Activated CD8-positive, alpha-beta memory T cell treated with anti-CD3 and anti-CD28 coated beads, Interleukin-2, amount 50 U/mL, for 24 hours (primary cell): ENCODE results near the gene GRPEL2.
"Not testable (repeated sequence)": the region's sequence is repeated elsewhere in the genome, so short reads cannot be mapped to it uniquely, and the experiment has no call there.

Experiments used
- DNase-seq: peaks from one replicate; pipeline ENCODE4 v3.0.0-alpha.2; 2020; ENCODE audit errors: extremely low read depth

The GRPEL2 gene

DNA sequence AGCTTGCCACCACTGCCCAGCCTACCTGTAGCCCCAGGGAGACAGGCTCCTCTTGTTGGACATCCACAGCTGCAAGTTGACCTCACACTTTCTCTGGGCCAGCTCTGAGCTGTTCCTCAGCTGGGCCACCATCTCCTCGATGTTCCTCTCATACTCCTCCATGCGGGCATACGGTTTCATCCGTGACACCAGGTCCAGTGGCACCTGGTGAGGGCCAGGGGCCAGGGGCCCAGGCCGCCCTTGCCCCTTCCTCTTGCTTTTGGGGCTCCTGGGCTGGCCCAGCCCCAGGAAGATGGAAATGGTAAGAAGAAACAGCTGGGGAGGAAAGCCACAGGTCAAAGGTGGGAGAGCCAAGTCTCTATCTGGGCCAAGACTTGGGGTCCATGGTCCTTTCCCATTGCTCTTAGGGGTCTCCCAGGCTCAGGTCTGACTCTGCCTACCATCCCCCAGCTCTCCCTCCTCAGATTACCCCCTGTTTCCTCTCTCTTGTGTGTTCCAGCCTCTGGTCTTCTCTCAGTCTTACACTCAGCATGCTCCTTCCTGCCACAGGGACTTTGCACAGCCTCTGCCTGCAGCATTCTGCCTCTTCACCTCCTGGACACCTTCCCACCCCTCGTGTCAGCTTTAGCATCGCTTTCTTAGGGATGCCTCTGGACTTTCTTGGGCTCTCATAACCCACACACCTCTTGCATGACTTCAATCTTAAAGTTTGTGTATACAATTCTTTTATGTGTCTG, 31.6 kb downstream of the GRPEL2 start:
- no peak for DNase-seq

GRCh38 chr5:149378241-149378820, 33.0 kb downstream of the GRPEL2 start:
- no peak for DNase-seq

DNA sequence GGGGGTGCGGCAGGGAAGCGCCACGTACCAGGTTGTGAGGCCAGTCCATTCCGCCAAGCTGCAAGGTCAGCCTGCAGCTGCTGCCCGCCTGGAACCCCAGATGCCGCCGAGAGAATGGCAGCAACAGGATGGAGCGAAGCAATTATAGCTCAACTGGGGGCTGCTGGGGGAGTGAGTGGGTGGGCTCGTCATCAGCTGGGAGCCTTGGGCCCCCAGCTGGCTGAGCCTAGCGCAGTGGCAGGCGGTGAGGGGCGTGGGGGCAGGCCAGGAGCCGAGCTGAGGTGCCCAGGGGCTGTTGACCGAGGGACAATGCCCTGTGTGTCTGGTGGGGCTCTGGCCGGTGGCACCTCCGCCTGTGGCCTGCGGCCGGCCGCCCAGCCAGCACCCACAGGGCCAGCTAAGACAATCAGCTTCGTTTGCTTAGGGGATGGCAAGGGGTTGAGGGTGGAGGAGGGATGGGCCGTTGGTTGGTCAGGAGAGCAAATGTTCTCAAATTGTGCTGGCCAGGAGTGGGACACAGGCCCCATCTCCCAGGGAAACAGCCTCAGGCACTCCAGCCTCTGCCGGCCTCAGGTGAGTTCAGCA, 34.0 kb downstream of the GRPEL2 start, which contains the start of gene IL17B:
Gene IL17B, minus strand, starts transcription at position 116 of the 585 bp plus-strand sequence. Its CDS starts 67 bp downstream, at position 49.
- DNase-seq: no peak

DNA sequence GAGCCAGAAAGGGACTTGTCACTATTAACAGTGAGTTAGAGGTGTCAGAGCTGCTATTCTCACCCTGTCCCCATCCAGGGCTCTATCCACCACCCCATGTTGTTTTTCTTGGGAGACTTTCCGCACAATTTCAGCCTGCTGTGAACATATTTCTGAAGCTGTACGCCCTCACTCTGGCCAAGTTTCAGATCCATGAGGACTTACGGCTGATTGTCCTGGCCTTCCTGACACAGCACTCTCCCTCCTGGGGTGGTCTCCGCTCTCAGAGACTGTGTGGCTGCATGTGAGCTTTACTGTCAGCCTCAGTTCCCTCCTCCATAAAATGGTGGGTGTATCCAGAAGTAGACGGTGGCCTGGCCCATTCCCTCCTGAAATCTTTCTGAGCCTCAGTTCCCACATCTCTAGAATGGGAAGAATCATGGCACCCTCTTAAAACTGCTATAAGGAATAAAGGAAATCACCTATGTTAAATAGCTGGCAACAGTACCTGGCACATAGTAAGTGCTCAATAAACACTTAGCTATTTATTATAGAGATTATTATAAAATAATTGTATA, 34.6 kb downstream of the GRPEL2 start:
- DNase-seq: no peak

DNA sequence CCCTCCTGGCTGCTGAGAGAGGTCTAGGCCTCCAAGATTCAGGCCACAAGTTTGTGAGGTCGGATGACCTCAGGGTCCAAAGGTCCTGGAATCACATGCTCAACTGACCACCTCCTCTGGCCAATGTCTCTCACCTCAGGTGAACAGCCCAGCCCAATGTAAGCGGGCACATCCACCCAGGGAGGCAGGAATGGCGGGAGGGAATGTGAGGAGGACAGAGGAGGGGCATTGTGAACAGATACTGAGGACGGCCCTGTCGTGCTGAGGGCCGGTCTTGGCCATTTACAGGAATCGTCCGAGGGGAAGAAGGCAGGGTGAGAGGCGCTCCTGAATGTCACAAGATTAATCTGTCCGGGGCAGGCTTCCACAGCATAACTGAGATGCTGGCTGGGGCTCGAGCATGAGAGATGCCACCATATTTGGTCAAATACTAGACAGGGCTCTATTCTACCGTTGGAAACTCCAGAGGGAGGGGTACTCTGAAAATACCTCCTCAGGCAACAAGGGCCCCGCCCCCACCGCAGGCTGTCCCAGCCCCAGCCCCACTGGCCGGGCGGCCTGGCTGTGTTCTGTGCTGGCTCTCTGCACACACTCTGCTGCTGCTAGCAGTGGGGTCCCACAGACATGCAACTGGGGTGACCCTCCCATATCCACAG, 35.3 kb downstream of the GRPEL2 start:
- DNase-seq: no peak

- no peak for DNase-seq
Measured at GRCh38 chr5:149381261-149381985, 36.1 kb downstream of the GRPEL2 start.

- DNase-seq: peak; percentile 28
Measured at GRCh38 chr5:149381986-149382338, 36.7 kb downstream of the GRPEL2 start.

DNA sequence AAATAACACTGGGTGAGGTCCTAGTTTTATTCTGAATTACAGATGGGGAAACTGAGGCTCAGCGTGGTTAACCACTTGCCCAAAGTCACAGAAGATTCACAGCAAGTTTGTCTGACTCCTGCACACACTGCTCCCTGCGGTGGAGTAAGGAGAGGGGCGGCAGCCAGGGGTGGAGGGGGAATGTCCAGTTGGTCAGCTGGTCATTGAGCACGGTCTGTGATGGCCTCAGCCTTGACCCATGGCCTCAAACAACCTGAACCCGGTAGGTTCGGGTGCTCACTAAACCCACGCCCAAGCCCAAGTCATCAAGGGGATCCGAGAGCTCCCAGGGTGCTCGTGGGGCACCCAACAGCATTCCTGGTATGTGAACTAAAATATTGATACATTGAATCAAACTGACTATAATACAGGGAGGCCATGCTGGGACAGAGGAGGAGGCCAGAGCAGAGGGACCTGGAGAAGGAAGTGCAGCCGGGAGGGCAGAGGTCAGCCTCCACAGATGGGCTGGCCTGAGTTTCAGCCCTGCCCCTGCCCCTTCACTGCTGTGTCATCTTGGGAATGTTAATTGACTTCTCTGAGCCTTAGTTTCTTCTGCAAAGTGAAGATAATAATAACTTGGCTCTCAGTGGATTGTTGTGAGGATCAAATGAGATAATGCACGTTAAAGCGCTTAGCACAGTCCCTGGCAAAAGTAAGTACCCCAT, 37.4 kb downstream of the GRPEL2 start:
- no peak for DNase-seq

- no peak for DNase-seq
Measured at GRCh38 chr5:149383399-149383798, 38.1 kb downstream of the GRPEL2 start.

DNA sequence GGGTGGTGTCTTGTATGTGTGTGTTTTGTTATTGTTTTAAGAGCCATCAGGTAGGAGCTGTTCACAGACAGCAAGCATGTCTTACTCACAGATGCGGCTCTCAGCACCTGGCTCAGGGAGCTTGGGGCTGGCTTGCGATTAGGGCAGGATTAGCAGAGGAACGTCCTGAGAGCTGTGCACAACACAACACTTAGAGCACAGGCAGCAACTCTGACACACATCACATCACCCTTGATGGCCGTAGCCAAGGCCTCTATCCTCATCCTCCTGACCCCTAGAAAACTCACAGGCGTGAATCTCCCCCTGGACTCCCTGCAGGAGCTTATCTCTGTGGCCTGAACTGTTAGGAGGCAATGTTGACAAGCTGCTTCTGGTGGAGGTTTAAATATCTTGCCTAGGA, 40.9 kb downstream of the GRPEL2 start:
- DNase-seq: no peak

DNA sequence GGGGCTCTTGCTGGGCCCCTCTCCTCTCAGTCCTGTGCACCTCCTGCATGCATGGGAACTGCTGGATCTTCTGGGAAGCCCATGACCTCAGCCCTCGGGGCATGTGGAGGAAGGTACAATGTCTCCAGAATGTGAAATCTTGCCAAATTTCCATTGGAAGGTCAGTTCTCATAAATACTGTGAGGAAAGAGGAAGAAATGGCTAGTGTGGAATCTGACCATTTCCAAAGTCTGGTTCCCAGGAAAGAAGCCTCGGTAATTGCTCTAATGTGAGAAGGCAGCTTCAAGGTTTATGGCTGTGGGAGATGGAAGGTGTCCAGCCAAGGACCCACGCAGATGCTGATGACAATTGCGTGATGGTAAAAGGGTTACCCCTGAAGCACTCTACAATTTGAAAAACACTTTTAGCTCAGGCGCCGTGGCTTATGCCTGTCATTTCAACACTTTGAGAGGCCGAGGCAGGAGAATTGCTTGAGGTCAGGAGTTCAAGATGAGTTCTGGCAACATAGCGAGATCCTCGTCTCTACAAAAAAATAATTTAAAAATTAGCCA, 41.9 kb downstream of the GRPEL2 start:
- no peak for DNase-seq

DNA sequence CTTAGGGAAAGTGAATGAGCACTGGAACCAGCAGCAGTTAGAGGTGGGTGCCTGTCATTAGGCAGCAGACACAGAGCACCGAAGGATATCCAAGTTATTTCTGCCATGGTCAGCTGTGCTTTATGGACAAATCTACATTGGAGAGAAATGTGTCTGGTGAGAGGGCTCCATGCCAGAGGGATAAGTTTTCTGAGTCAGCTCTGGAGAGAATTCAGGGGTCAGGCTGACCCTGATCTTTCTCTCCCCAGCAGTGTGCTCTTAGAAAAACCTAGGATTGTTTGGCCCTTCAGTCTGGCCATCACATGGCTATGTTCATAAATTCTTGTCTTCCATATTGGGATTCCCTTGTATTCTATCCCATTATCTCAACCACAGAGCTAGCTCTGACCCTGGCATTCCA, 42.7 kb downstream of the GRPEL2 start:
- DNase-seq: no peak

- DNase-seq: no peak
Measured at GRCh38 chr5:149388498-149389190, 43.3 kb downstream of the GRPEL2 start.

DNA sequence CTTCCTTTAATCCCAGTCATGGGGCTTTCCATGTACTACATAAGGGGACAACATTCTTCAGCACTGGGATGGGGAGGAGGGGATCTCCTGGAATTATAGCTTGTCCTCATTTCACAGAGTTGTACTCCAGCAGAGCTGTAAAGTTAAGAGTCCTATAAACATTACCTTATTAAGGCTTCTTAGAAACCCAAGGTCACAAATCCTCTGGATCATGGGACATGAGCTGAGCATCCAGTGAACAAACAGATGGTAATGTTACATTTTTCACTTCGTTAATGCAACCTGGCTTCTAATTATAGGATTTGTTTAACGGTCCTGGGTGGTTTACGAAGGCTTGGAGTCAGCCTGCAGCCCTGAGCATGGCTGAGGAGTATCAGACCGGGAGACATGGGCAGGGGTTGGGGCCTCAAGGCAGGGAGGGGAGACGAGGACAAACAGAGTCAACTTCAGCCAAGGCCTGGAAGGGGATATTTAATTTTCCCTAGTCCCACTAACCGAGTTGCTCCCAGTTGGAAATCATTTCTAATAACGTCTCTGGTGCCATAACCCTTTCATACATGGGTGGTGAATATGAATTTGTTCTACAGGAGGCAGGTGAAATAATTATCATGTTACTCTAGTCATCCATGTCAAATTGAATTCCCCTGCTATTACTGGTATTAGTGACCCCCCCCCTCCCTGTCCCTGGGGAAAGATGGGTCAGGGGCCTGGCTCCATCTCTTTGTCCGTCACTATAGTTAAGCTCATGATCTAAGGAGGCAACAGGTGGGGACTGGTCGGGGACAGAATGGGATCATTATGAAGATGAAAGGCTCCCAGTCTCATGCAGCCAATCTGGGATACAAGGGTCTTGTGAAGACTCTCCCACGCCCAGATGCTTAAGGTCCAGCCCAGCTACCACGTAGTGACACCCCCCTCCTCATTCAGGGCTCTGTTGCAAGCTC, 44.5 kb downstream of the GRPEL2 start:
- DNase-seq: no peak

DNA sequence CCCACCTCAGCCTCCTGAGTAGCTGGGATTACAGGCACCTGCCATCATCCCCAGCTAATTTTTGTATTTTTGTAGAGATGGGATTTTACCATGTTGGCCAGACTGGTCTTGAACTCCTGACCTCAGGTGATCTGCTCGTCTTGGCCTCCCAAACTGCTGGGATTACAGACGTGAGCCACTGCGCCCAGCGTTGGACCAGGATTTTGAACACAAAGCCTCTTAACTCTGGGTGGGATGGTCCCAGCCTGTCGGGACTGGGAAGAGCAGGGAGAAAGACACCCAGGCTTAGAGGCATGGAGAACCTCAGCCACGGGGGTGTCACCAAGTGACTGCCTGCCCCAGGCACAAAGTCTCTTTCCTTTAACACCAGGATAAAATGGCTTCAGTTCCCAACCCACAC, 45.8 kb downstream of the GRPEL2 start:
- not testable (repeated sequence) for DNase-seq

GRCh38 chr5:149391524-149391923, 46.2 kb downstream of the GRPEL2 start:
- no peak for DNase-seq

DNA sequence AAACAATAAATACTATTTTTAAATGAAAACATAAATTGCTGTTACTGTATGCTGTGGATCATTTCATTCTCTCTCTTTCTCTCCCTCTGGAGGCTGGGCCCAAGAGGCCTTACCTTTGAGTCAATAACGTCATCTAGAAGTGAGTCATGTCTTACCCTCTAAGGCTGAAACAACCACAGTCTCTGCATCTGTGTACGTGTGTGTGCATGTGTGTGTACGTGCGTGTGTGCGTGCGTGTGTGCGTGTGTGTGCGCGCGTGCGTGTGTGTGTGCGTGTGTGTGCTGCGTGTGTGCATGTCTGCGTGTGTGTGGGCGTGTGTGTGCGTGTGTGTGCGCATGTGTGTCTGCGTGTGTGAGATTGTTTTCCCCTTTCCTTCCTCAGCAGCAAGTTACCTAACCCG, 47.4 kb downstream of the GRPEL2 start:
- no peak for DNase-seq

DNA sequence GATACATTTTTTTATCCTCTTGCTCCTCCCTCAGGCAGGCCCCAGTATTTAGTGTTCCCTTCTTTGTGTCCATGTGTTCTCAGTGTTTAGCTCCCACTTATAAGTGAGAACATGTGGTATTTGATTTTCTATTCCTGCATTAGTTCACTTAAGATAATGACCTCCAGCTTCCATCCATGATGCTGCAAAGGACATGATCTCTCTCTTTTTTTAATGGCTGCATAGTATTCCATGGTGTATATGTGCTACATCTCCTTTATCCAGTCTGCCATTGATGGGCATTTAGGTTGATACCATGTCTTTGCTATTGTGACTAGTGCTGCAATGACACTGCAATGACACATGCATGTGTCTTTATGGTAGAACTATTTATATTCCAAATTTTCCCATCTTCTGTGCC, 49.7 kb downstream of the GRPEL2 start:
- not testable (repeated sequence) for DNase-seq

- DNase-seq: no peak
Measured at GRCh38 chr5:149397530-149397929, 52.2 kb downstream of the GRPEL2 start.
